ENCODE measurements around the gene EIF3I.
A peak's percentile ranks its signal among the peaks of the same experiment; 100 is the strongest.

- TF ChIP-seq JUND (CRISPR knock-in tag; IDR thresholded peaks at IDR 0.05) (no peak), MTA1 (CRISPR knock-in tag; IDR thresholded peaks at IDR 0.05; ENCODE audit: borderline replicate concordance) (no peak), WIZ (CRISPR knock-in tag; IDR thresholded peaks at IDR 0.05) (no peak), ZBTB26 (CRISPR knock-in tag; IDR thresholded peaks at IDR 0.05; ENCODE audit: borderline replicate concordance) (no peak), POLR2A (IDR thresholded peaks at IDR 0.05; ENCODE audit: insufficient read depth in 1 of 2, low read depth in 2 of 2, low read length in 2 of 2) (no peak), MAFK (conservative IDR thresholded peaks at IDR 0.05 in 1 of 2, IDR thresholded peaks at IDR 0.05 in 1 of 2; ENCODE audit: low read length in 2 of 2) (no peak), CTCF (CRISPR knock-in tag; IDR thresholded peaks at IDR 0.05) (peak; percentile 98), HNRNPL (IDR thresholded peaks at IDR 0.05; ENCODE audit: low read depth, low read length) (0 out of 2 replicates have a peak, but pooled peaks have one; percentile 50), MZF1 (CRISPR knock-in tag; IDR thresholded peaks at IDR 0.05; ENCODE audit: borderline replicate concordance) (no peak), RFX3 (CRISPR knock-in tag; IDR thresholded peaks at IDR 0.05) (no peak), ZNF264 (CRISPR knock-in tag; IDR thresholded peaks at IDR 0.05) (no peak)
Observed at GRCh38 chr1:32247983-32248889, 26.0 kb downstream of the EIF3I start.

Data from HepG2 (cell line).